Glutamatergic neuron (in vitro differentiated cells): Measurements from ENCODE around the gene SH3BP5. TPM values are rescaled to one million over a fixed set of nuclear protein-coding genes. Genes with fewer than 3 reads are reported as not detected.

ENCODE experiments used
- DNase-seq: peaks from one replicate; pipeline ENCODE4 v3.0.0; 2022
- H3K27ac Mint-ChIP-seq: one replicate; pipeline ENCODE4 v1.8.0; 2020; ENCODE audit warnings: mild to moderate bottlenecking, mixed read lengths, inconsistent platforms; ENCODE audit not compliant: unreplicated experiment
- H3K27me3 Mint-ChIP-seq: one replicate; pipeline ENCODE4 v1.8.0; 2020; ENCODE audit warnings: mild to moderate bottlenecking, moderate library complexity, mixed read lengths, inconsistent platforms; ENCODE audit not compliant: unreplicated experiment
- H3K36me3 Mint-ChIP-seq: one replicate; pipeline ENCODE4 v1.8.0; 2020; ENCODE audit warnings: mild to moderate bottlenecking, mixed read lengths, inconsistent platforms; ENCODE audit not compliant: unreplicated experiment
- H3K4me1 Mint-ChIP-seq: one replicate; pipeline ENCODE4 v1.8.0; 2020; ENCODE audit warnings: mild to moderate bottlenecking, low read depth, mixed read lengths, inconsistent platforms; ENCODE audit not compliant: unreplicated experiment
- H3K4me3 Mint-ChIP-seq: one replicate; pipeline ENCODE4 v1.8.0; 2020; ENCODE audit warnings: mild to moderate bottlenecking, mixed read lengths, inconsistent platforms; ENCODE audit not compliant: unreplicated experiment
- H3K9me3 Mint-ChIP-seq: one replicate; pipeline ENCODE4 v1.8.0; 2020; ENCODE audit warnings: mild to moderate bottlenecking, moderate library complexity, mixed read lengths, inconsistent platforms; ENCODE audit not compliant: unreplicated experiment
- total RNA-seq: library from RNA; stranded (reverse); fragmentation: NEBNext Ultra II Directional; extraction: Animal tissue kit (Norgen Biotek cat#: 25700); gene quantifications from one replicate; pipeline ENCODE4 v1.2.1, GENCODE V29; 2021; ENCODE audit not compliant: unreplicated experiment
- TF ChIP-seq, protein P1 (sequence below): fragments of 200-600 bp; sonication (generic); IDR thresholded peaks from one replicate; pipeline ENCODE4 v1.5.0; 2021; ENCODE audit not compliant: partially characterized antibody, unreplicated experiment

SH3BP5 gene
- total RNA-seq, 1 donor from 2014 or later: 25.3 TPM

- TF ChIP-seq, protein P1, sequence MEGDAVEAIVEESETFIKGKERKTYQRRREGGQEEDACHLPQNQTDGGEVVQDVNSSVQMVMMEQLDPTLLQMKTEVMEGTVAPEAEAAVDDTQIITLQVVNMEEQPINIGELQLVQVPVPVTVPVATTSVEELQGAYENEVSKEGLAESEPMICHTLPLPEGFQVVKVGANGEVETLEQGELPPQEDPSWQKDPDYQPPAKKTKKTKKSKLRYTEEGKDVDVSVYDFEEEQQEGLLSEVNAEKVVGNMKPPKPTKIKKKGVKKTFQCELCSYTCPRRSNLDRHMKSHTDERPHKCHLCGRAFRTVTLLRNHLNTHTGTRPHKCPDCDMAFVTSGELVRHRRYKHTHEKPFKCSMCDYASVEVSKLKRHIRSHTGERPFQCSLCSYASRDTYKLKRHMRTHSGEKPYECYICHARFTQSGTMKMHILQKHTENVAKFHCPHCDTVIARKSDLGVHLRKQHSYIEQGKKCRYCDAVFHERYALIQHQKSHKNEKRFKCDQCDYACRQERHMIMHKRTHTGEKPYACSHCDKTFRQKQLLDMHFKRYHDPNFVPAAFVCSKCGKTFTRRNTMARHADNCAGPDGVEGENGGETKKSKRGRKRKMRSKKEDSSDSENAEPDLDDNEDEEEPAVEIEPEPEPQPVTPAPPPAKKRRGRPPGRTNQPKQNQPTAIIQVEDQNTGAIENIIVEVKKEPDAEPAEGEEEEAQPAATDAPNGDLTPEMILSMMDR: no peak
- Mint-ChIP-seq H3K4me1 (peaks cover 52% of the 10 kb centered on the region), H3K27ac (no peak overlapping the region), H3K36me3 (no peaks in the 10 kb centered on the region), H3K9me3 (peaks cover 3% of the 10 kb centered on the region), H3K27me3 (peaks cover 1% of the 10 kb centered on the region), H3K4me3 (no peak overlapping the region)
- DNase-seq: no peak
Observed at GRCh38 chr3:15321349-15321748, 11.0 kb downstream of the SH3BP5 start.

DNA sequence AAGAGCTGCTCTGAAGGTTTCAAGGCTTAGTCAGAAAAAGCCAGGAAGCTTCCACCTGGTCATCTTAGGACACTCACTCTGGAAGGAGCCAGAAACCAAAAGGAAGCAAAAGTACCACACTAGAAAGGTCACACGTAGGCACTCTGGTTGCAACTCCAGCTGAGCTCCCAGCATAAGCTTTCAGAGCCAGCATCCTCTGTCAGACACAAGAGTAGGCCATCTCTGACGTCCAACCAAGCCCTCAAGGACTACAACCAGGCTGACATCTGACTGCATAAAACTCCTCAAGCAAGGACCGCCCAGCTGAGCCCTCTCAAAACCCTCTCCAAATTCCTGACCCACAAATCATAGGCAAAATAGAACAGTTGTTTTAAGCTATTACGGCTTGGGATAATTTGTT, 12.8 kb downstream of the SH3BP5 start:
- Mint-ChIP-seq H3K27ac (peak overlapping the region; percentile 52), H3K9me3 (peaks cover 3% of the 10 kb centered on the region), H3K4me1 (peaks cover 35% of the 10 kb centered on the region), H3K36me3 (no peaks in the 10 kb centered on the region), H3K4me3 (no peak overlapping the region), H3K27me3 (no peaks in the 10 kb centered on the region)
- no peak for DNase-seq
- TF ChIP-seq, protein P1: no peak

- Mint-ChIP-seq H3K27me3 (peaks cover 2% of the 10 kb centered on the region), H3K27ac (no peak overlapping the region), H3K4me1 (peaks cover 34% of the 10 kb centered on the region), H3K4me3 (no peak overlapping the region), H3K36me3 (no peaks in the 10 kb centered on the region), H3K9me3 (peaks cover 3% of the 10 kb centered on the region)
- no peak for DNase-seq
- TF ChIP-seq, protein P1: no peak
Observed at GRCh38 chr3:15319136-15319535, 13.2 kb downstream of the SH3BP5 start.

DNA sequence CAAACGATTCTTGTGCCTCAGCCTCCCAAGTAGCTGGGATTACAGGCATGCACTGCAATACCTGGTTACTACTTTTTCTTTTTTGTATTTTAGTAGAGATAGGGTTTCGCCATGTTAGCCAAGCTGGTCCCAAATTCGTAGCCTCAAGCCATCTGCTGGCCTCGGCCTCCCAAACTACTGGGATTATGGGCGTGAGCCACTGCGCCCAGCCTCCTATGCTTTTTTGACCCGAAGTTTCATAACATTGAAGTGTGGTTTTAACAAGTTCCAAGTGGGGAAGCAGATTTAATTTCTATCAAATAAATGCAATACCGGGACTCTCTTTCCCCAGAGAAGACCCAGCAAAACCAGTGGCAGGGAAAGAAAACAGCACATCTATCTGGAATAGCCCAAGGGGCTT, 13.7 kb downstream of the SH3BP5 start:
- no peak overlapping the region for H3K4me3 Mint-ChIP-seq
- H3K27ac Mint-ChIP-seq: no peak overlapping the region
- peaks cover 30% of the 10 kb centered on the region for H3K4me1 Mint-ChIP-seq

GRCh38 chr3:15316998-15317435, 15.4 kb downstream of the SH3BP5 start:
- peaks cover 3% of the 10 kb centered on the region for H3K9me3 Mint-ChIP-seq
- H3K27ac Mint-ChIP-seq: no peak overlapping the region
- H3K27me3 Mint-ChIP-seq: peaks cover 2% of the 10 kb centered on the region
- TF ChIP-seq, protein P1: no peak
- no peak for DNase-seq
- H3K36me3 Mint-ChIP-seq: no peaks in the 10 kb centered on the region
- peaks cover 33% of the 10 kb centered on the region for H3K4me1 Mint-ChIP-seq
- no peak overlapping the region for H3K4me3 Mint-ChIP-seq

More for the DNA sequence above, 13.7 kb downstream of the SH3BP5 start:
- TF ChIP-seq, protein P1: no peak
- DNase-seq: no peak
- Mint-ChIP-seq H3K36me3 (no peaks in the 10 kb centered on the region), H3K27me3 (peaks cover 2% of the 10 kb centered on the region), H3K9me3 (peaks cover 3% of the 10 kb centered on the region)
